Loucy (cell line): ENCODE measurements around the gene MMP15.

ENCODE experiments used
- H2AFZ ChIP-seq: fragments of 200-600 bp; sonication (generic); 2 replicates; pipeline ENCODE4 v1.6.0; 2016; ENCODE audit warnings: antibody characterized with exemption, mild to moderate bottlenecking, low read length, moderate library complexity
- H3F3A ChIP-seq: fragments of 200-600 bp; 2 replicates; pipeline ENCODE4 v1.6.0; 2016; ENCODE audit warnings: antibody characterized with exemption, low read depth, mild to moderate bottlenecking
- H3K27me3 ChIP-seq: fragments of 200-600 bp; sonication (generic); 2 replicates; pipeline ENCODE4 v1.6.1; 2014; ENCODE audit warnings: low read length, mild to moderate bottlenecking; ENCODE audit not compliant: insufficient read depth, poor library complexity, severe bottlenecking
- H3K36me3 ChIP-seq: fragments of 200-600 bp; sonication (generic); 2 replicates; pipeline ENCODE4 v1.6.1; 2016; ENCODE audit warnings: low read length; ENCODE audit not compliant: insufficient read depth
- H3K4me1 ChIP-seq: fragments of 200-600 bp; sonication (generic); 2 replicates; pipeline ENCODE4 v1.5.1; 2014; ENCODE audit warnings: low read length, mild to moderate bottlenecking; ENCODE audit not compliant: insufficient read depth, poor library complexity, severe bottlenecking
- H3K4me2 ChIP-seq: fragments of 200-600 bp; sonication (generic); 2 replicates; pipeline ENCODE4 v1.6.0; 2014; ENCODE audit warnings: antibody characterized with exemption, low read length, low read depth, mild to moderate bottlenecking; ENCODE audit not compliant: poor library complexity, severe bottlenecking
- H3K4me3 ChIP-seq: fragments of 200-600 bp; sonication (generic); 2 replicates; pipeline ENCODE4 v1.5.1; 2014; ENCODE audit warnings: low read length, mild to moderate bottlenecking, mixed read lengths; ENCODE audit not compliant: poor library complexity, severe bottlenecking
- H3K79me2 ChIP-seq: fragments of 200-600 bp; sonication (generic); 2 replicates; pipeline ENCODE4 v1.6.1; 2014; ENCODE audit warnings: low read length; ENCODE audit not compliant: insufficient read depth
- H3K9ac ChIP-seq: fragments of 200-600 bp; sonication (generic); 2 replicates; pipeline ENCODE4 v1.6.0; 2014; ENCODE audit warnings: mild to moderate bottlenecking, low read depth, low read length, moderate library complexity; ENCODE audit not compliant: poor library complexity, severe bottlenecking
- H3K9me2 ChIP-seq: fragments of 200-600 bp; sonication (generic); replicated peaks from 2 replicates; pipeline ENCODE4 v1.6.1; 2016; ENCODE audit warnings: low read depth, low read length, mixed read lengths
- H3K9me3 ChIP-seq: fragments of 200-600 bp; sonication (generic); 2 replicates; pipeline ENCODE4 v1.6.1; 2014; ENCODE audit warnings: mild to moderate bottlenecking, antibody characterized with exemption, low read length, low read depth; ENCODE audit not compliant: insufficient read depth
- H4K20me1 ChIP-seq: fragments of 200-600 bp; sonication (generic); 2 replicates; pipeline ENCODE4 v1.6.0; 2014; ENCODE audit warnings: antibody characterized with exemption, low read length, mild to moderate bottlenecking; ENCODE audit not compliant: insufficient read depth, poor library complexity, severe bottlenecking
- CTCF ChIP-seq: fragments of 200-600 bp; sonication (generic); conservative IDR thresholded peaks from 2 replicates; pipeline ENCODE4 v1.5.1; 2014; ENCODE audit warnings: mild to moderate bottlenecking, antibody characterized with exemption, low read length
- EZH2phosphoT487 ChIP-seq: fragments of 200-600 bp; IDR thresholded peaks from 2 replicates; pipeline ENCODE4 v1.6.1; 2018; ENCODE audit warnings: antibody characterized with exemption, mild to moderate bottlenecking, moderate library complexity, borderline replicate concordance

The MMP15 gene

GRCh38 chr16:58045096-58045495 lies 19.5 kb downstream of the MMP15 start:
- Histone ChIP-seq H3K36me3 (no peaks in the 10 kb centered on the region), H4K20me1 (no peaks in the 10 kb centered on the region), H3K9ac (no peak overlapping the region), H3K79me2 (no peaks in the 10 kb centered on the region), H2AFZ (no peak overlapping the region), H3K4me1 (no peaks in the 10 kb centered on the region), H3K4me3 (no peak overlapping the region), H3K4me2 (no peak overlapping the region), H3K9me3 (no peaks in the 10 kb centered on the region), H3K27me3 (no peaks in the 10 kb centered on the region), H3F3A (no peaks in the 10 kb centered on the region), H3K9me2 (no peaks in the 10 kb centered on the region)
- TF ChIP-seq CTCF (no peak), EZH2phosphoT487 (no peak)

- H3K9ac ChIP-seq: no peak overlapping the region
- H3K4me2 ChIP-seq: no peak overlapping the region
- no peak for TF ChIP-seq EZH2phosphoT487
- no peak for TF ChIP-seq CTCF
These were observed 20.7 kb downstream of the MMP15 start for GRCh38 chr16:58046054-58046881.

GRCh38 chr16:58046936-58047335 lies 21.4 kb downstream of the MMP15 start:
- TF ChIP-seq CTCF: no peak
- no peak for TF ChIP-seq EZH2phosphoT487
- H3F3A ChIP-seq: no peaks in the 10 kb centered on the region
- no peaks in the 10 kb centered on the region for H4K20me1 ChIP-seq
- no peaks in the 10 kb centered on the region for H3K79me2 ChIP-seq
- H3K4me1 ChIP-seq: no peaks in the 10 kb centered on the region
- no peak overlapping the region for H3K4me3 ChIP-seq
- H3K4me2 ChIP-seq: no peak overlapping the region
- no peaks in the 10 kb centered on the region for H3K36me3 ChIP-seq
- no peaks in the 10 kb centered on the region for H3K9me2 ChIP-seq
- H3K27me3 ChIP-seq: no peaks in the 10 kb centered on the region
- H3K9me3 ChIP-seq: no peaks in the 10 kb centered on the region
- H2AFZ ChIP-seq: no peak overlapping the region
- no peak overlapping the region for H3K9ac ChIP-seq

More at GRCh38 chr16:58046054-58046881, 20.7 kb downstream of the MMP15 start:
- Histone ChIP-seq H3K9me3 (no peaks in the 10 kb centered on the region), H3K9me2 (no peaks in the 10 kb centered on the region), H3K27me3 (no peaks in the 10 kb centered on the region), H3K4me3 (no peak overlapping the region), H3K4me1 (no peaks in the 10 kb centered on the region), H3F3A (no peaks in the 10 kb centered on the region), H3K79me2 (no peaks in the 10 kb centered on the region), H2AFZ (no peak overlapping the region), H3K36me3 (no peaks in the 10 kb centered on the region), H4K20me1 (no peaks in the 10 kb centered on the region)
